ENCODE data around the gene PKP2. TPM values are rescaled to one million over a fixed set of nuclear protein-coding genes. Genes with fewer than 3 reads are reported as not detected.

The PKP2 gene
- total and polyA plus RNA-seq, 4 experiments from 2014 or later: 0.52 to 0.86 (median 0.71) TPM

DNA sequence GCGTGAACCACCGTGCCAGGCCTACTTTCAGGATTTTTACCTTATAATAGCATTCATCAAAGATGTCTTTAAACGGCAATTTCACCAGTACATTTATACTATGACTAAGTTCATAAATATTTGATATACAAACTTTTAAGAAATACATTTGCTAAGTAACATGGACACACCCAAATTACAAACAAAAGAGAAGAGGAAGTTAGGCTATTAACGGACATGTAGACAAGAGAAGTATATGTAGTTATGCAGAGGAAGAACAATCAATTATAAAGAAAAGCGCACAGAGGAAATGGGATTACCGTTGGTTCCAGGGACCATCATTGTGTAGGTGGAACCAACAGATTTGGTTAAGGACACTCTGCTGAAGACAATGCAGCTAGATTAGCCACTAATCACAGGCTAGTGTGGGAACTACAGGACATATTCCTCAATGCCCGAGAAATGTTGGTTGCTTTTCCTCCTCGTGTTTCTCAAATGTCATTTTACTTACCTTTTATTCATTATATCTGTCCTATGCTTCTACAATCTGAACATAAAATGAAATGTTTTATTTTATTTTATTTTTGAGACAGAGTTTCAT lies 24.0 kb upstream of the PKP2 start:
- no peak for DNase-seq
- Histone ChIP-seq H3K27ac (ENCODE audit: low read depth, low read length) (no peak overlapping the region), H3K4me3 (ENCODE audit: low read length in 2 of 2) (no peak overlapping the region), H3K9me3 (ENCODE audit: control insufficient read depth in 1 of 2, low read length in 2 of 2) (no peaks in the 10 kb centered on the region), H3K4me1 (ENCODE audit: insufficient read depth, low read length) (no peaks in the 10 kb centered on the region), H3K36me3 (ENCODE audit: insufficient read depth, low read length) (no peaks in the 10 kb centered on the region), H3K27me3 (ENCODE audit: insufficient read depth, low read length) (no peaks in the 10 kb centered on the region)
- Mint-ChIP-seq H3K27me3 (peaks cover 1 to 2% of the 10 kb centered on the region in 2 donors), H3K9me3 (peaks cover 0 to 4% (median 0%) of the 10 kb centered on the region in 8 donors), H3K4me3 (no peak overlapping the region), H3K4me1 (no peaks in the 10 kb centered on the region), H3K36me3 (no peaks in the 10 kb centered on the region), H3K27ac (no peak overlapping the region)
- POLR2A ChIA-PET (ENCODE audit: partially characterized antibody): no interaction called here
- CTCF ChIA-PET (ENCODE audit: partially characterized antibody): interaction anchor here (1.0 kb wide), 1 partner anchor 165 kb away, joined by 3 read pairs; the partner anchor contains the start of gene YARS2
- intact Hi-C loops (cut with micrococcal nuclease): no loop called here

DNA sequence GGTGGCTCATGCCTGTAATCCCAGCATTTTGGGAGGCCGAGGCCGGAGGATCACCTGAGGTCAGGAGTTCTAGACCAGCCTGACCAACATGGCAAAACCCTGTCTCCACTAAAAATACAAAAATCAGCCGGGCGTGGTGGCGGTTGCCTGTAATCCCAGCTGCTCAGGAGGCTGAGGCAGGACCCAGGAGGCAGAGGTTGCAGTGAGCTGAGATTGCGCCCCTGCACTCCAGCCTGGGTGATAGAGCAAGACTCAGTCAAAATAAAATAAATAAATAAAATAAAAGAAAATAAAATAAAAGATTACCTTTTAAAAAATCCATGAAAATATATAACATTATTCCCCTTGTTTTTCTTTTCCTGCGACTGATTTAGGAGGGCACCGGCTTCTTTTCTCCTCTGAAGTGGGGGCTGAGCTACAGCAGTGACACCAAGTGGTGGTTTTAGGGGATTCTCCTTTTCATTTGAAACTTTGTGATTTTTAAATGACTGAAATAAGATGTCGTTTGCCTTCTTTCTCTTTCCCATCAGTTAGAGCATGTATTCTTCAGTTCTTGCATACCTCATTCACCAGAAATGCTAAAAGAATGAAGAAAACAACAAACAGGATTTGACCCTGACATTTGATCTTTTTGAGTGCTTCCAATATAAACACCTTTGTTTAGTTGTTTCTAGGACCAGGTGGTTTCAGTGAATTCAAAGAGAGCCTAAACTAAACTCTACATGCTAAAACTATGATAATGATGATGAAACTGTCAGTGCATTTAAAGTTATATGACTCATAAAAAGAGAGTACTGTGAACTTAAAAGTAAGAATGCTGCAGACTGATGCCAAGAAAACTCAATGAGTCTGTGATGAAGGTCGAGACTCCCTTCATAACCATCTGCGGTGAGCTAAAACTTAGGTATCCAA lies 22.6 kb upstream of the PKP2 start:
- intact Hi-C loops (cut with micrococcal nuclease): no loop called here
- CTCF ChIA-PET (ENCODE audit: partially characterized antibody): no interaction called here
- H3K9me3 Mint-ChIP-seq: peaks cover 0 to 4% (median 0%) of the 10 kb centered on the region in 8 donors
- Histone ChIP-seq H3K4me1 (ENCODE audit: insufficient read depth, low read length) (no peaks in the 10 kb centered on the region), H3K27ac (ENCODE audit: low read depth, low read length) (no peak overlapping the region), H3K4me3 (ENCODE audit: low read length in 2 of 2) (no peak overlapping the region), H3K27me3 (ENCODE audit: insufficient read depth, low read length) (no peaks in the 10 kb centered on the region), H3K36me3 (ENCODE audit: insufficient read depth, low read length) (no peaks in the 10 kb centered on the region), H3K9me3 (ENCODE audit: control insufficient read depth in 1 of 2, low read length in 2 of 2) (no peaks in the 10 kb centered on the region)
- H3K36me3 Mint-ChIP-seq: no peaks in the 10 kb centered on the region
- H3K27me3 Mint-ChIP-seq: peaks cover under 1 to 3% of the 10 kb centered on the region in 2 donors
- no peaks in the 10 kb centered on the region for H3K4me1 Mint-ChIP-seq
- DNase-seq: no peak
- no peak overlapping the region for H3K4me3 Mint-ChIP-seq
- no peak overlapping the region for H3K27ac Mint-ChIP-seq
- POLR2A ChIA-PET (ENCODE audit: partially characterized antibody): no interaction called here

DNA sequence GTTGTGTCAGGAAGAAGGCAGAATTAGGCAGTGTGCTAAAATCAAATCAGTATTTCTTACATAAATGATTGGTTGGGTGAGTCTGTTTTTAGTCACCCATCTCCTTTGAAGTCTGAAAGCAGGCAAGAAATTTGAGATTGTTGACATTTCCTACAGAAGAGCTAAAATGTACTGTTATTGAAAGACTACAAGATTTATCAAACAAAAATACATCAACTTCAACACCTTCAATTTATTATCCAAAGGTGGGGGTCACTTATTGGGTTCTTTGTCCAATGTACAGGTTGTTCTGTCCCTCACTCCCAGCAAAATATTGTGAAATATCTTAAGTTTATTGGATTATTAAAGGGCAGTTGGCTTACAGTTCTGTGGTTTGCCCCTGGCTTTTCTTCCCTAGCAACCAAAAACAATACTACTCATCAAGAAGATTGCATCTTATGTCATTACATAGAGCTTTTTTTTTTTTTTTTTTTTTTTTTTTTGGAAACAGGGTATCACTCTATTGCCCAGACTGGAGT lies 20.6 kb upstream of the PKP2 start:
- H3K27ac ChIP-seq (ENCODE audit: low read depth, low read length): no peak overlapping the region
- H3K27me3 ChIP-seq (ENCODE audit: insufficient read depth, low read length): no peaks in the 10 kb centered on the region
- H3K4me1 Mint-ChIP-seq: no peaks in the 10 kb centered on the region
- POLR2A ChIA-PET (ENCODE audit: partially characterized antibody): no interaction called here
- no peak overlapping the region for H3K27ac Mint-ChIP-seq
- CTCF ChIA-PET (ENCODE audit: partially characterized antibody): no interaction called here
- peaks cover 0 to 1% of the 10 kb centered on the region in 2 donors for H3K27me3 Mint-ChIP-seq
- peaks cover 0 to 6% (median 0%) of the 10 kb centered on the region in 8 donors for H3K9me3 Mint-ChIP-seq
- no peak overlapping the region for H3K4me3 Mint-ChIP-seq
- no peak for DNase-seq
- H3K9me3 ChIP-seq (ENCODE audit: control insufficient read depth in 1 of 2, low read length in 2 of 2): no peaks in the 10 kb centered on the region
- no peaks in the 10 kb centered on the region for H3K4me1 ChIP-seq (ENCODE audit: insufficient read depth, low read length)
- no peaks in the 10 kb centered on the region for H3K36me3 ChIP-seq (ENCODE audit: insufficient read depth, low read length)
- H3K4me3 ChIP-seq (ENCODE audit: low read length in 2 of 2): no peak overlapping the region
- intact Hi-C loops (cut with micrococcal nuclease): no loop called here
- H3K36me3 Mint-ChIP-seq: no peaks in the 10 kb centered on the region

DNA sequence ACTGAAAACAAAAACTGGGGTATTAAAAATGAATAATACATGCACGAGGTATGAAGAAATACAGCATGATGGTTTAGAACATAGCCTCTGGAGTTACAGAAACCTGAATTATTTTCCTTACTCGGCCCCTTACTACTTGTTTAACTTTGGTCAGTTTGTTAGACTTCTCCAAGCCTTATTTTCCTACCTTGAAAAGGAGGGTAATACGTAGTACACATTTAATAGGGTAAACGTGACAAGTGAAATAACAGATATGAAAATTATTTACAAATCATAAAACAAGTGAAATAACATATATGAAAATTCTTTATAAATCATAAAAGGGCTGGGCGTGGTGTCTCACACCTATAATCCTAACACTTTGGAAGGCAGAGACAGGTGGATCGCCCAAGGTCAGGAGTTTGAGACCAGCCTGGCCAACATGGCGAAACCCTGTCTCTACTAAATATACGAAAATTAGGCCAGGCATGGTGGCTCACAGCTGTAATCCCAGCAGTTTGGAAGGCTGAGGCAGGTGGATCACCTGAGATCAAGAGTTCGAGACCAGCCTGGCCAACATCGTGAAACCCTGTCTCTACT lies 11.4 kb upstream of the PKP2 start:
- Mint-ChIP-seq H3K27me3 (peaks cover 2 to 6% of the 10 kb centered on the region in 2 donors), H3K4me1 (no peaks in the 10 kb centered on the region), H3K36me3 (no peaks in the 10 kb centered on the region), H3K27ac (no peak overlapping the region), H3K4me3 (no peak overlapping the region), H3K9me3 (peaks cover 0 to 9% (median 0%) of the 10 kb centered on the region in 8 donors)
- Histone ChIP-seq H3K9me3 (ENCODE audit: control insufficient read depth in 1 of 2, low read length in 2 of 2) (no peaks in the 10 kb centered on the region), H3K27ac (ENCODE audit: low read depth, low read length) (no peak overlapping the region), H3K4me1 (ENCODE audit: insufficient read depth, low read length) (no peaks in the 10 kb centered on the region), H3K36me3 (ENCODE audit: insufficient read depth, low read length) (no peaks in the 10 kb centered on the region), H3K27me3 (ENCODE audit: insufficient read depth, low read length) (no peaks in the 10 kb centered on the region), H3K4me3 (ENCODE audit: low read length in 2 of 2) (no peak overlapping the region)
- ChIA-PET CTCF (ENCODE audit: partially characterized antibody) (no interaction called here), POLR2A (ENCODE audit: partially characterized antibody) (no interaction called here)
- intact Hi-C loops (cut with micrococcal nuclease): no loop called here
- no peak for DNase-seq

DNA sequence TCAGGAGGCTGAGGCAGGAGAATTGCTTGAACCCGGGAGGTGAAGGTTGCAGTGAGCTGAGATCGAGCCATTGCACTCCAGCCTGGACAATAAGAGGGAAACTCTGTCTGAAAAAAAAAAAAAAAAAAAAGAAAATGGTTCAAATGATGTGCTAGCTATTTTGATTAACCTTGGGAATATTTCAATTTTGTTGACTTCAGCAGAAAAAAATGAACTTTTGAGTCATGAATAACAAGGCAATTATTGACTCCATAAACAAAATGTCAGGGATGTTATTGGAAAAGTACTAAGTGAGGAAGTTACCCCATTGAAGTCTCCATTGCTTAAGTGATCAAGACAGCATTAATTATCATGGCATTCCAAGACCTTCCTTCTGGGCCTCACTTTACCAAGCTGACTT lies 10.6 kb upstream of the PKP2 start:
- no peak overlapping the region for H3K4me3 ChIP-seq (ENCODE audit: low read length in 2 of 2)
- Mint-ChIP-seq H3K27ac (no peak overlapping the region), H3K9me3 (peaks cover 0 to 7% (median 0%) of the 10 kb centered on the region in 8 donors), H3K4me1 (no peaks in the 10 kb centered on the region), H3K4me3 (no peak overlapping the region), H3K36me3 (no peaks in the 10 kb centered on the region), H3K27me3 (peaks cover 2 to 6% of the 10 kb centered on the region in 2 donors)
- H3K36me3 ChIP-seq (ENCODE audit: insufficient read depth, low read length): no peaks in the 10 kb centered on the region
- H3K27me3 ChIP-seq (ENCODE audit: insufficient read depth, low read length): no peaks in the 10 kb centered on the region
- no peaks in the 10 kb centered on the region for H3K9me3 ChIP-seq (ENCODE audit: control insufficient read depth in 1 of 2, low read length in 2 of 2)
- no peak overlapping the region for H3K27ac ChIP-seq (ENCODE audit: low read depth, low read length)
- no peak for DNase-seq
- no peaks in the 10 kb centered on the region for H3K4me1 ChIP-seq (ENCODE audit: insufficient read depth, low read length)
- ChIA-PET POLR2A (ENCODE audit: partially characterized antibody) (no interaction called here), CTCF (ENCODE audit: partially characterized antibody) (no interaction called here)
- intact Hi-C loops (cut with micrococcal nuclease): no loop called here

DNA sequence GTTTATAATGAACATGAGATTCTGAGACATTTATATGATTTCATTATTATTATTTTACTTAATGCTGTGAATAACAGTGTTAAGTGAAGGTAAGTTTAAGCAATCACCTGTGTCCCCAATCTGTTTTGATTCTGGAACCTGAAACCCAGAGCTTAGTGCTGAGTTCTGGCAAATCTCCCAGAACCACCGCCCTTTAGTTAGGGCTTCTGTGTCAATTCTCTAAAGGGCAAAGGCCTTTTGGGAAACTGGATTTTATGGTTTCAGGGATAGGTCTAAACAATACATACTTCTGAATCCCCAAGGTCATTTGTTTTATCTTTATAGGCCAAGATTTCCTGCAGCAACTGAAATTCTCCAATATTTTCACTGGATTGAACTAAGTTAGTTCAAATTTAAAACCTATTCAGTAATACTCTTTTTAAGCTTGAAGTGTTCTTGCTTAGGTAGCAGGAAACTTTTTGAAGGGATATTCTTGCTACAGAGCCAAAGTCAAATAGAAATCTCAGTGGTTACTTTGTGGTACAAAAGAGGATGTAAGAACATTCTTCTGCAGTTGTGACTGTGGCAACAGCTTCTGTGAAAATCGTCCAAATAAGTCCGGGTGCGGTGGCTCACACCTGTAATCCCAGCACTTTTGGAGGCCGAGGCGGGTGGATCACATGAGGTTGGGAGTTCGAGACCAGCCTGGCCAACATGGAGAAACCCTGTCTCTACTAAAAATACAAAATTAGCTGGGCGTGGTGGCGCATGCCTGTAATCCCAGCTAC lies 10.0 kb upstream of the PKP2 start:
- no peak for DNase-seq
- ChIA-PET CTCF (ENCODE audit: partially characterized antibody) (no interaction called here), POLR2A (ENCODE audit: partially characterized antibody) (no interaction called here)
- no peaks in the 10 kb centered on the region for H3K36me3 ChIP-seq (ENCODE audit: insufficient read depth, low read length)
- H3K4me3 Mint-ChIP-seq: no peak overlapping the region
- intact Hi-C loops (cut with micrococcal nuclease): no loop called here
- no peaks in the 10 kb centered on the region for H3K4me1 Mint-ChIP-seq
- H3K27me3 ChIP-seq (ENCODE audit: insufficient read depth, low read length): no peaks in the 10 kb centered on the region
- peaks cover 2 to 6% of the 10 kb centered on the region in 2 donors for H3K27me3 Mint-ChIP-seq
- no peak overlapping the region for H3K27ac ChIP-seq (ENCODE audit: low read depth, low read length)
- peaks cover 0 to 2% (median 0%) of the 10 kb centered on the region in 8 donors for H3K9me3 Mint-ChIP-seq
- H3K27ac Mint-ChIP-seq: no peak overlapping the region
- H3K4me3 ChIP-seq (ENCODE audit: low read length in 2 of 2): no peak overlapping the region
- H3K36me3 Mint-ChIP-seq: no peaks in the 10 kb centered on the region
- no peaks in the 10 kb centered on the region for H3K4me1 ChIP-seq (ENCODE audit: insufficient read depth, low read length)
- no peaks in the 10 kb centered on the region for H3K9me3 ChIP-seq (ENCODE audit: control insufficient read depth in 1 of 2, low read length in 2 of 2)

DNA sequence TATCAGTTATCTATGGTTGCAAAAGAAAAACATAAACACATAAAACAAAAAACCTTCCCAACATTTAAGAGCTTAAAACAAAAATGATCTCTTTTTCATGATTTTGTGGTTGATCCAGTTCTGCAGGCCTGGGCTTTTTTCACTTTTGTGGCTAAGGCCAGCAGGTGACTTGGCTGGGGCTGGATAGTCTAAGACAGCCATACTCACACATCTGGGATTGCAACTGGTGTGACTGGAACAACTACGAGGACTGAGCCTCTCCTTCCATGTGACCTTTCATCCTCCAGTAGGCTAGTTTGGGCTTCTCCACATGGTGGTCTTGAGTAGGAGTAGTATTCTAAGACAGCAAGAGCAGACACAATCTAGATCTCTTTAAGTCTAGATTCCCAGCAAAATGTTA lies 7.2 kb upstream of the PKP2 start:
- Mint-ChIP-seq H3K4me1 (no peaks in the 10 kb centered on the region), H3K27ac (no peak overlapping the region), H3K4me3 (no peak overlapping the region), H3K27me3 (peaks cover 10 to 11% of the 10 kb centered on the region in 2 donors), H3K9me3 (peaks cover 0 to 1% (median 0%) of the 10 kb centered on the region in 8 donors), H3K36me3 (no peaks in the 10 kb centered on the region)
- ChIA-PET POLR2A (ENCODE audit: partially characterized antibody) (no interaction called here), CTCF (ENCODE audit: partially characterized antibody) (no interaction called here)
- intact Hi-C loops (cut with micrococcal nuclease): no loop called here
- Histone ChIP-seq H3K4me1 (ENCODE audit: insufficient read depth, low read length) (no peaks in the 10 kb centered on the region), H3K4me3 (ENCODE audit: low read length in 2 of 2) (no peak overlapping the region), H3K36me3 (ENCODE audit: insufficient read depth, low read length) (no peaks in the 10 kb centered on the region), H3K27me3 (ENCODE audit: insufficient read depth, low read length) (no peaks in the 10 kb centered on the region), H3K27ac (ENCODE audit: low read depth, low read length) (no peak overlapping the region), H3K9me3 (ENCODE audit: control insufficient read depth in 1 of 2, low read length in 2 of 2) (no peaks in the 10 kb centered on the region)
- no peak for DNase-seq
